Measurements from ENCODE around the gene MLLT3. TPM values are rescaled to one million over a fixed set of nuclear protein-coding genes. Genes with fewer than 3 reads are reported as not detected.

Gene MLLT3
- total and polyA plus RNA-seq, 8 donors = 6.5 to 48.7 (median 24.4) TPM

- no peak overlapping the region for H3K27ac ChIP-seq
- H3K9me3 ChIP-seq = no peaks in the 10 kb centered on the region
- DNase-seq = no peak
- no peak overlapping the region for H3K4me3 ChIP-seq
- intact Hi-C loops (cut with DNase I; ENCODE audit: low total_unique reads) = no loop called here
- H3K27me3 ChIP-seq = no peaks in the 10 kb centered on the region
- TF ChIP-seq POLR2AphosphoS5 (IDR thresholded peaks at IDR 0.05) (no peak), POLR2A (IDR thresholded peaks at IDR 0.05) (no peak), CTCF (IDR thresholded peaks at IDR 0.05) (no peak), EP300 (IDR thresholded peaks at IDR 0.05) (no peak)
- peaks cover 5 to 28% (median 16%) of the 10 kb centered on the region in 4 donors for H3K4me1 ChIP-seq
- H3K36me3 ChIP-seq = no peaks in the 10 kb centered on the region
- WGBS, 5 donors = 91 to 95% (median 93%) methylated on average over 11 of the region's 11 CpGs
Observed at GRCh38 chr9:20513126-20513913, 109.0 kb downstream of the MLLT3 start.

- Histone ChIP-seq H3K4me1 (peaks cover 5 to 35% (median 22%) of the 10 kb centered on the region in 4 donors), H3K4me3 (no peak overlapping the region), H3K27me3 (no peaks in the 10 kb centered on the region), H3K9me3 (no peaks in the 10 kb centered on the region), H3K36me3 (no peaks in the 10 kb centered on the region), H3K27ac (peak overlapping the region in 1 of 5 donors; percentile 33)
- TF ChIP-seq EP300 (IDR thresholded peaks at IDR 0.05) (no peak), CTCF (IDR thresholded peaks at IDR 0.05) (no peak), POLR2AphosphoS5 (IDR thresholded peaks at IDR 0.05) (no peak), POLR2A (IDR thresholded peaks at IDR 0.05) (no peak)
- intact Hi-C loops (cut with DNase I; ENCODE audit: low total_unique reads) = no loop called here
- no peak for DNase-seq
- 58 to 72% (median 68%) methylated on average over 2 of the region's 2 CpGs for WGBS, 5 donors
Observed at GRCh38 chr9:20512636-20513035, 109.7 kb downstream of the MLLT3 start.

- peak overlapping the region in 1 of 5 donors; percentile 33 for H3K27ac ChIP-seq
- no peaks in the 10 kb centered on the region for H3K36me3 ChIP-seq
- H3K4me3 ChIP-seq = no peak overlapping the region
- H3K27me3 ChIP-seq = no peaks in the 10 kb centered on the region
- TF ChIP-seq POLR2AphosphoS5 (IDR thresholded peaks at IDR 0.05) (no peak), POLR2A (IDR thresholded peaks at IDR 0.05) (no peak), EP300 (IDR thresholded peaks at IDR 0.05) (no peak), CTCF (IDR thresholded peaks at IDR 0.05) (no peak)
- peaks cover 5 to 35% (median 24%) of the 10 kb centered on the region in 4 donors for H3K4me1 ChIP-seq
- intact Hi-C loops (cut with DNase I; ENCODE audit: low total_unique reads) = no loop called here
- no peak for DNase-seq
- WGBS, 5 donors = 28 to 62% (median 58%) methylated on average over 2 of the region's 2 CpGs
- H3K9me3 ChIP-seq = no peaks in the 10 kb centered on the region
Observed at GRCh38 chr9:20512106-20512505, 110.2 kb downstream of the MLLT3 start.

- no peaks in the 10 kb centered on the region for H3K27me3 ChIP-seq
- H3K27ac ChIP-seq = peak overlapping the region in 1 of 5 donors; percentile 33
- no peak for TF ChIP-seq POLR2AphosphoS5 (IDR thresholded peaks at IDR 0.05)
- no peak for TF ChIP-seq CTCF (IDR thresholded peaks at IDR 0.05)
- TF ChIP-seq EP300 (IDR thresholded peaks at IDR 0.05) = no peak
- TF ChIP-seq POLR2A (IDR thresholded peaks at IDR 0.05) = no peak
- H3K36me3 ChIP-seq = no peaks in the 10 kb centered on the region
- H3K4me3 ChIP-seq = no peak overlapping the region
- 92 to 100% (median 100%) methylated on average over 1 of the region's 1 CpG for WGBS, 5 donors
- no peak for DNase-seq
- intact Hi-C loops (cut with DNase I; ENCODE audit: low total_unique reads) = no loop called here
- H3K4me1 ChIP-seq = peaks cover 5 to 37% (median 26%) of the 10 kb centered on the region in 4 donors
- no peaks in the 10 kb centered on the region for H3K9me3 ChIP-seq
Observed at GRCh38 chr9:20511686-20512085, 110.6 kb downstream of the MLLT3 start.
